GM21737 (cell line): ENCODE data around the gene ZCCHC3.

Source experiments
- ATAC-seq: cut with Tn5 transposase; IDR thresholded peaks from one replicate; pipeline ENCODE4 v1.9.1; 2021; ENCODE audit warnings: mild to moderate bottlenecking, moderate library complexity; ENCODE audit not compliant: unreplicated experiment

ZCCHC3 gene

DNA sequence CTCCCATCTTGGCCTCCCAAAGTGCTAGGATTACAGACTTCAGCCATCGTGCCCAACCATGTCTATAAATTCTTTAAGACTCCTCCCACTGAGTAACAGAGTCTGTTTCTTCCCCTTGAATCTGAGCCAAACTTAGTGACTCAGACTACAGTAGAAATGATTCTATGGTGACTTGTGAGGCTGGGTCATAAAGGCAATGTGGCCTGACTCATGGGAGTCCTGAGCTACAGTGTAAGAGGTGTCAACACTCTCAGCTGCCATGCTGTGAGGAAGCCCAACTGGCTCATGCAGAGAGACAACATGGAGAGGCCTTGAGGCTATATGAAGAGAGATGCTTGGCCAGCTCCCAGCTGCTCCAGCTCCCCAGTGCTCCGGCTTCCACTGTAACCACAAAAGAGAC lies 44.3 kb downstream of the ZCCHC3 start:
- no peak for ATAC-seq

DNA sequence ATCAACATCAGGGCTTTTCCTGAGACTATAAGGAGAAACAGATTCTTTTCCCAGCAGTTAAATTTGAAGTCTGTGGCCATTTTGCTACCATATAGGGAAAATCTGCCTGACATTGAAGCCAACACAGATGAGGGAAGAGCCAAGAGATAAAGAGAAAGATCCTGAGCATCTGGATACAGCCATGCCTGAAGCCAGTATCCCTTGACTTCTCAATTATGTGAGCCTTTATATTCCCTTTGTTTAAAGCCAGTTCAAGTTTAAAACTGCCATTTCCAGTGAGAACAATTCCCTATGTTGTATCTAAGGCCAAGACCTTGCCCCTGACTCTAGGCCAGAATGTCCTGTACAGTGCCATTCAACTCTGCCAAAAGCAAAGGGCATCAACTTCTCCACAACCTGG lies 45.7 kb downstream of the ZCCHC3 start:
- ATAC-seq, result no peak

DNA sequence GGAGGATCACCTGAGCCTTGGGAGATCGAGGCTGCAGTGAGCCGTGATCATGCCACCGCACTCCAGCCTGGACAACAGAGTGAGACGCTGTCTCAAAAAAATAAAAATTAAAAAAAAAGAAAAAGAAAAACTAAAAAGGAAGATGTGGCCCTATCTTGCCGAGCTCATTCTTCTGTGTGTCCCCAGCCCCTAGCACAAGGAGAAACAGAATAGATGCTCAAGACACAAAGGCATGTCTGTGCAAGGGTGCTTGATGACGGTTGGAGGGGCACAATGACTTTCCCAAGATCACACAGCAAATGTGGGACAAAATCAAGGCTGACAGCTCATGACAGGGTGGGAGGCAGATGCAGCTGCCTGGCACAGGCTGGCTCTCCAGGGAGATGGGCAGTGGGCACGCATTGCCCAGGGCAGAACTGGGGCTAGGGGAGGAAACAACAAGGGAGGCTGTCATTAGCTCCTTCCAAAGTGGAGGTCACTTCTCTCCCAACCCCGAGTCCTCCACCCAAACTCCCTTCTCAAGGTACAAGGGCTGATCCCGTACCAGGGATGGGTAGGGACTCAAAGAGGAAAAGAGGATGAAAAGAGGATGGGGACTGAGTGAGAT lies 48.8 kb downstream of the ZCCHC3 start:
- no peak for ATAC-seq

DNA sequence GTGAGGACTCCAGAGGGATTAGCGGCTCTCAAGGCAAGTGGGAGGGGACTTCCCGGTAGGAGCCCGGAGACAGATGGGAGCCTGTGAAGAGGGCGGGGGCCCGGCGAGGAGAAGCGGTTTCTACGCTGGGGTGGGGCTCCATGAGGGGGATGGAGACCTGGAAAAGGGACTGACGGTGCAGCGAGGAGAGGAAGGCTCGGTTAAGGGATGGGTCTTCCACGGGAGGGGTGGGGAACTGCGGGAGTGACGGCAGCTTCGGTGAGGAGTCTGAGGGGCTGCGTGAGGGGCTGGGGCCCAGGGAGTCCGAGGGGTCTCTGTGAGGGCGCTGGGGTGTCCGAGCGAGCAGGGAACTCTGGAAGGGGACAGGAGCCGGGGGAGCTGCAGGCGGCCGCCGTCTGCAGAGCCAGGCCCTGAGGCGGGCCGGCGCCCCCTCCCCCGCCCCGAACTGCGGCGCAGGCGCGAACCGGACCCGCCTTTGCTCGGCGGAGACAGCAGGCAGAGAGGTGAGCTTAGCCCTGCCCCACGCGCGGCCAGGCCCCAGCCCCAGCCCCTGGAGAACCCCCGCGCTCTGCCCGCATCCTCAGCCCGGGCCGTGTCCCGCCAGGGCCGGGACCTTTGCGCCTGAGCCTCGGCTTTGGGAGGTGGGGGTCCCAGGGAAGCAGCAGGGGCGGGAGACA lies 49.4 kb downstream of the ZCCHC3 start, which contains the start of gene NRSN2:
Gene NRSN2, plus strand, starts transcription at position 472 of the 677 bp plus-strand sequence. CDS start 2,533 bp downstream, outside the sequence.
- ATAC-seq, result no peak

- ATAC-seq, result no peak
These were observed 49.9 kb downstream of the ZCCHC3 start for GRCh38 chr20:347317-347639.

DNA sequence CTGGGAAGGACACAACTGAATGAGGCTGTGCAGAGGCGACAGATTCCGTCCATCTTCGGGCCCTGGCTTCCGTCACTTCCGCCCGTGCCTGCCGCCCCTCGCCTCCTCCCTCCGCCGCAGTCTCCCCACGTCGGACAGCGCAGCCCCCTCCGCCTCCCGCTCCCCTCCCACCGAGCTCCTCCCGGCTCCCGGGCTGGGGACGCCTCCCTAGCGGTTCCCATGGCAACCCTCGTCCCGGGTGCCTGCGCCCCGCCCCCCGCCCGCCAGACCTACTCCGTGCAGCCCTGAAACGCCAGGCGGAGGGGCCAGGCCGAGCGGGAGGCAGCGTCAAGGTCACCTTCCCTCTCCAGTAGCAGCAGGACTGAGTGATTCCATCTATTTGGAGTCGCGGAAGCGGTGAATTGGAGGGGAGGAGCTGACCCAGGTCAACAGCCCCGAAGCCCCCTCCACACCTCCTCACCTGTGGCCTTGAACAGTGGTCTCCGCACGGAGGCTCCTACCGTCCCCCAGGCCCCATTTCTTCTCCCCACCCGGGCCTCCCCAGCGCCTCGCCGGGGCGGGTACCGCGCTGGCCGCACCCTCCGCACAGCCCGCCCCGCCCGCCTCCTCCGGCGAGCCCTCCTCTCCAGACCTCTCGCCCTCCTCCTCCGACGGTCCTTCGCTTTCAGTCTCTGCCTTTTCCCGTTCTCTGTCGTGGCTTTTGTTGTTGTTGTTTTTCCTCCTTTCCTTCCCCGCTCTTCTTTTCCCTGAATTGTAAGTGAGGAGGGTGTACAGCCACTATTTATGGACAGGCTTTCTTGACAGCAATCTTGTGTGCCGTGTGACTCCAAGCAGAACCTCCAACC lies 50.5 kb downstream of the ZCCHC3 start:
- ATAC-seq, result peak; percentile 64

- no peak for ATAC-seq
These were observed 51.8 kb downstream of the ZCCHC3 start for GRCh38 chr20:348972-349841.
